IMR-90 (cell line): ENCODE results near the gene SEMA3G.

ENCODE experiments used
- CTCF ChIP-seq: conservative IDR thresholded peaks from 2 replicates; pipeline ENCODE4 v1.5.1; 2012; ENCODE audit warnings: mild to moderate bottlenecking, low read depth, low read length, improper control_type of control experiment
- ELK1 ChIP-seq: fragments of 150-350 bp; IDR thresholded peaks from 2 replicates; pipeline ENCODE4 v1.6.1; 2016; ENCODE audit warnings: low read depth, mild to moderate bottlenecking, low read length, moderate library complexity, borderline replicate concordance
- USF2 ChIP-seq: fragments of 150-350 bp; IDR thresholded peaks from 2 replicates; pipeline ENCODE4 v1.6.1; 2017; ENCODE audit warnings: mild to moderate bottlenecking, antibody characterized with exemption, low read length, low read depth

GRCh38 chr3:52480768-52481715, 36.1 kb upstream of the SEMA3G start:
- TF ChIP-seq CTCF (no peak), ELK1 (no peak), USF2 (no peak)
